HG02852 (cell line): ENCODE data around the gene USP49.

Experiments used
- ATAC-seq: cut with Tn5 transposase; IDR thresholded peaks from one replicate; pipeline ENCODE4 v1.9.1; 2021; ENCODE audit warnings: mild to moderate bottlenecking, moderate library complexity; ENCODE audit not compliant: unreplicated experiment

The USP49 gene

DNA sequence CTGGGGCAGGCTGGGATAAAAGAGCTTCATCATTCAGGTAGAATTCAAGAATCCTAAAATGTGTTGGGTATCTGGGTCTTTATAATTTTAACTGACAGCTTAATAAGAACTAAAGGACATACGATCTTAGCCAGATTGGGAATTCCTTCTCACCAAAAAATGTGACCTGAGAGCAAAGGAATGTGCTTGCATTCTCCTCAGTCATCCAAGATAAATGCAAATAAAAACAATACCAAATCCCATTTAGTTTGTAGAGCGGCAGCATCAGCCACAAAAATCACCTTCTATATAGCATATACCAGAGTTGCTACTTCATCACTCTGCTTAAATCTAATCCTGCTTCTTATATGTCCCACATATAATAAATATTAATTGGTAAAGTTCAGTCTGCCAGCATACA, 16.9 kb downstream of the USP49 start:
- no peak for ATAC-seq

DNA sequence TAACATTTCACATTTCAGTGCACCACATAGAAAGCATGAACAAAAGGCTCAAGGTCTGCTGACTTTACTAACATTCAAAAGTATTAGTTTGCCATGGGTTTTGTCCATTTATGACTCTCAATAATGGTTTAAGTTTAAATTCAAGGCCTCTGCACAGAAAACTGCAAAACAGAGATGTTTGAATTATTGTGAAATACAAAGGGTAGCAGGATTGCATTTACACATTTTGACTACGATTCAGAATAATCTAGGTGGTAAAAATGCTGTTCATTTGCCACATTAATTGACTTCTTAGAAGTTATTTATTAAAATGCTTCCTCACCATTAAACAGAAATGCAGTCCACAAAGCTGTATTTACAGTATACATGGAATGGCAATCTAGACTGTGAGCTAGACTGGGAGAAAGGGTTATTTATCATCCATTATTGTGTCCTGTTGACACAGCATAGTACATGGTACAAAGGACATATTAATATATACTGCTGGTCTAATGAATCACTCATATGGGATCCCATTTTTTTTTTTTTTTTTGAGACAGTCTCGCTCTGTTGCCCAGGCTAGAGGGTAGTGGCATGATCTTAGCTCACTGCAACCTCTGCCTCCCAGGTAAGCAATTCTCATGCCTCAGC, 18.0 kb downstream of the USP49 start:
- no peak for ATAC-seq

DNA sequence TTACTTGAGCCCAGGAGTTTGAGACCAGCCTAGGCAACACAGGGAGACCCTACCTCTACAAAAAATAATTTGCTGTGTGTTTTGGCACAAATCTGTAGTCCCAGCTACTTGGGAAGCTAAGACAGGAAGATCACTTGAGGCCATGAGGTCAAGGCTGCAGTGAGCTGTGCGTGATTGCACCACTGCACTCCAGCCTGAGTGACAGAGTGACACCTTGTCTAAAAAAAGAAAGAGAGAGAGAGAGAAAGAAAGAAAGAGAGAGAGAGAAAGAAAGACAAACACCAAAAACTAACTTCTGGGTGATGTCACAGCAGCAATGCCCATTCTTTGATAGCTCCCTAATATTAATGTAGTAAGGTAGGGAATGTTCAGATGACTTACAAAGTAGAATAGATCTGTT, 20.4 kb downstream of the USP49 start:
- ATAC-seq = no peak

DNA sequence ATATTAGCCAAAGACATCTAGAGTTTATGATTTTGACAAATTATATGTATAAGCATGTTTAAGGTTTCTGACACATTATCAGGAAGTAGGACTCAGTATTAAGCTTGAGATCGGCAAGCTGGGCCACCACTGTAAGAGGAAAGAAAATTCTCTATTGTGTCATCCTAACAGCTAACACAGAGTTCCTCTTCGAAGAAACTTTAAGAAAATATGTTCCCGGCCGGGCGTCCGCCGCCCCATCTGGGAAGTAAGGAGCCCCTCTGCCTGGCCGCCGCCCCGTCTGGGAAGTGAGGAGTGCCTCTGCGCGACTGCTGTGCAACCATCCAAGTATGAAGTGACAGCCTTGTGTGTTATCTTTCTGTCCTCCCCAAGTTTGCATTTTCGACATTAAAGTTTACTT, 23.0 kb downstream of the USP49 start:
- ATAC-seq = no peak

DNA sequence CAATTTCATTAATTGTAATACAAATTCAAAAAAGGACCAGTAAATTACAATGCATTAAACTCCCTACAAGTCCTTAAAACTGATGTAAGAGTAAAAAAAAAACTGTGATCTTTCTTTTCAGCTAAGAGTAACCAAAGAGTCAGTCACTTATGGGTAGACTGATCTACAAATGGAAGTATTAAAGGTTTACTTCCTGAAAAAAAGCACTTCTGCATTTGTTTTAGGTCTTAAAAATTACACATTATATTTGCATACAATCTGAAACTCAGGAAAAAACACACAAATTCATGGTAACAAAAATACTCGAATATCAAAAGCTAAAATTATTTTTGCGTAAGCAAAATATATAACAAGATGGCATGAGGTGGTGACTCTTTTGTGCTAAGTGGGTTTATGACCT, 23.5 kb downstream of the USP49 start:
- no peak for ATAC-seq

DNA sequence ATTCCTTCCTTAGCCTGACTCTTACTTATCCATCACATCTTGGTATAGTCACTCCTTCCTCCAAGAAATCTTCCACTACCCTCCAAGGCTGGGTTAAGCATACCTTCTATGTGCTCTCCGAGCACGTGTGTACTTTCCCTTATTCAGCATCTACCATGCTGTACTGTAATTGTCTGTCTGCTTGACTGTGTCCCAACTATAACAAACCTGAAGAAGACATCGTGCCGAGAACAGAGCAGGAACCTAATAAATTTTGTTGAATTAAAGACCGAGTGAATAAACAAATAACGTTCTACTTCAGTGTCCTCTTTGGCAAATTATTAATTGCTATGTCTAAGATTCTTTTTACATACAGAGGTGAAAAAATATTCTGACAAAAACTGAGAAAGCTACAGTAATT, 35.8 kb downstream of the USP49 start:
- no peak for ATAC-seq

DNA sequence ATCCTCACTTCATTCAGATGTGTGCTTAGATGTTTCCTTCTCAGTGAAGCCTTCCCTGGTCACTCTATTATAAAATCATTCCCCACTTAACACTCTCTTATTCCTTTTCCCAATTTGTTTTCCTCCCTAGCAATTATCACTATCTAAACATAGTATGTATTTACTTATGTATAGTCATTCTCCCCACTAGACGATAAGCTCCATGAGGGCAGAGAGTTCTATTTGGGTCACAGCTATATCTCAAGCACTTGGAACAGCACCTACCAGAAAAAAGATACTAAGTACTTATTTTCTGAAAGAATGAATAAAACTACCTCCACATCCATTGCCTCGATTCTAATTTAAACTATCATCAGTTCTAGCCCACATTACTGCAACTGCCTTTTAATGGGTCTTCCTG, 36.5 kb downstream of the USP49 start:
- ATAC-seq = no peak

DNA sequence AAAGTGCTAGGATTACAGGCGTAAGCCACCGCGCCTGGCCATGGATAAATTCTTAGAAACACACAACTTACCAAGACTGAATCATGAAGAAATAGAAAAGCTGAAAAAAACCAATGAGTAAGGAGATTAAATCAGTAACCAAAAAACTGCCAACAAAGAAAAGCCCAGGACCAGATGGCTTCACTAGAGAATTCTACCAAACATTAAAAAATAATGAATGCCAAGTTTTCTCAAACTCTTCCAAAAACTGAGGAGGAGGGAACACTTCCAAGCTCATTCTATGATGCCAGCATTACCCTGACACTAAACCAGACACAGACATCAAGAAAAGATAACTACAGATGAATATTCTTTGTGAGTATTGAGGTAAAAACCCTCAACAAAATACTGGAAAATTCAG, 44.3 kb downstream of the USP49 start:
- ATAC-seq = no peak

DNA sequence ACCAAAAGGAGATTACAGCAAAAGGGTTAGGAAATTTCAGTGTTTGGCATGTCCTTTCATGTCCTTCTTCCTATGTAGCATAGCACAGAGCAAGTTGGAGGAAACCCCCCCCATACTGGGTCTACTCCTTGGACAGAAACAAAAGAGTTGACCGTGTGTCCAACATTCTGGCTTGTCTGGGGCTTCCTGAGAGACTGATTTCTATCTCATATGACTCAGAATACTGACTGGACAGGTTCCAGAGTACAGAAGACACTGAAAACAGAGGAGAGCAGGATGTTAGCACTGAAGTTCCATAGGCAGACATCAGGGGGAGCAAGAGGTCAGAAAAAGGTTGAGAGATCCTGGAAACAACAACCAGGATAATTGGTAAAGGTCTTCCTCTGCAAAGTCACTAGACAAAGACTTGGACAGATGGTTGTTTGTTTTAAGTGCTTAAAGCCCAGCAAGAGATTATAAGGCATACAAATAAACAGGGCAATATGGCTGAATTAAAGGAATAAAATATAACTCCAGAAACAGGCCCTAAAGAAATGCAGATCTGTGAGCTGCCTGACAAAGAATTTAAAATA, 48.4 kb downstream of the USP49 start:
- no peak for ATAC-seq

DNA sequence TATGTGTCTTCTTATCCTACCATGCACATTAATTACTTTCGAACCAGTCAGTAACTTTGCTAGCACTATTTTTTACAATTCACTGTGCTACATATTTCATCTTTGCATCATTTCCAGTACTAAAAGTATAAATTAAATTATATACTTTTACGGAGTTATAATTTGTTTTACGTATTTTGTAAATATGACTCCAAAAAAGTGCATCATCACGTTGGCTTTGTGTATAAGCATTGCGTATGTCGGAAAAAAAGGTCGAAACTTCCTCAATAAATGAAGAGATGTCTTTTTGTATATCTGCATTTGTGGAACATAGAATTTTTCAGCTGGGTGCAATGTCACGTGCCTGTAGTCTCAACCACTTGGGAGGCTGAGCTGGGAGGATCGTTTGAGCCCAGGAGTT, 52.0 kb downstream of the USP49 start:
- ATAC-seq = no peak

DNA sequence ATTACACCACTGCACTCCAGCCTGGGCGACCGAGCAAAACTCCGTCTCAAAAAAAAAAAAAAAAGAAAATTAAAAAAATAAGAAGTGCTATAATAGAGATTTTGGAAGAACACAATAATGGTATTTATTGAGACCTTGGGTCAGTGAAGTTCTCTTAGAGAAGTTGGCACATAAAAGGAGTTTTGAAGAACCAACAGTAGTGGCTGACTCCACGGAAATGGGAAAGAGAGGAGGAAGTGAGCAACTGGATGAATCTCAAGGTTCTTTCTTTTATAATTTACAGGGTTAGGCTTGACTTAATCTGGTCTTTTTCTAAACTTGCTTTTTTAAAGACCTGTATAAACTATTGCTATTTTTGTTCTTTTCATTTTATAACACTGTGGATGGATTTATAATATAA, 54.8 kb downstream of the USP49 start:
- no peak for ATAC-seq

DNA sequence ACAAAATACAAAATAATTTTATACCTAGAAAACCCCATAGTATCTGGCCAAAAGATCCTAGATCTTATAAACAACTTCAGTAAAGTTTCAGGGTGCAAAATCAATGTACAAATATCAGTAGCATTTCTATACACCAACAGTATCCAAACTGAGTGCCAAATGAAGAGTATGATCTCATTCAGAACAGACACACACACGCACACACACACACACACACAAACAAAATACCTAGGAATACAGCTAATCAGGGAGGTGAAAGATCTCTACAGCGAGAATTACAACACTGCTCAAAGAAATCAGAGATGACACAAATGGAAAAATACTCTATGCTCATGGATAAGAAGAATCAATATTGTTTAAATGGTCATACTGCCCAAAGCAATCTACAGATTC, 58.5 kb downstream of the USP49 start:
- ATAC-seq = no peak

DNA sequence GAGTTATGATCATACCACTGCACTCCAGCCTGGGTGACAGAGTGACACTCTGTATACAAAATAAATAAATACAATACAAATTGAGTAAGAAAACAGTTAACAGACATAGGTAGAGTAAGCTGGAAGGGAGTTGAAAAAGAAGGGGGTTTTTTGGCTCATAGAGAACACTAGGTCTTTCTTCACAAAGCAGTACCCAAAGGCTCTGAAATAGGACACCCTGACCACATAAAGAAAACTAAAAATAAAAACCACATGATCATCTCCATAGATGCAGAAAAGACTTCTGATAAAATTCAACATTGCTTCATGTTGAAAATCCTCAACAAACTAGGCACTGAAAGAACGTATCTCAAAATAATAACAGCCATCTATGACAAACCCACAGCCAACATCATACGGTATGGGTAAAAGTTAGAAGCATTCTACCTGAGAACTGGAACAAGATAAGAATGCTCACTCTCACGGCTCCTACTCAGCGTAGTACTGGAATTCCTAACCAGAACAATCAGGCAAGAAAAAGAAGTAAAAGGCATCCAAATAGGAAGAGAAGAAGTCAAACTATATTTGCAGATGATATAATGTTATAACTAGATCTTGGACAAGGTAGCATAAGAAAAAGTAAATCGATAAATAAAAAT, 59.0 kb downstream of the USP49 start:
- no peak for ATAC-seq

DNA sequence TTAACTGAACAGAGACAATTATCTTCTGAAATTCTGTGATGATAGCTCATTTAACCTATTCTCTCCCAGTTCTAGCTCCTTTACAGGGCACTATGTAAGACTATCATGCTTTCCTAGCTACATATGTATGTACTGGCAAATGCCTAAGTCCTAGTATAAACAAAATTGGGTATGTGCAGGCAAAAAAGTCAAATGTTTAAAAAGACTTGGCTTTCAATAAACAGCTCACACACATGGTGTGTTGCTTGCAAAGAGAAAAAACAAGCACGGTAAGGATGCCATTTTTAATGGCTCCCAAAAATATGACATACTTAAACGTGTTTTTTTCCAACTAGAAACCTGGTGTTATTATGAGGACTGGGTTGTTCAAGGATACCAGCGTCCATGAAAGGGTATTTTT, 62.9 kb downstream of the USP49 start:
- ATAC-seq = no peak

DNA sequence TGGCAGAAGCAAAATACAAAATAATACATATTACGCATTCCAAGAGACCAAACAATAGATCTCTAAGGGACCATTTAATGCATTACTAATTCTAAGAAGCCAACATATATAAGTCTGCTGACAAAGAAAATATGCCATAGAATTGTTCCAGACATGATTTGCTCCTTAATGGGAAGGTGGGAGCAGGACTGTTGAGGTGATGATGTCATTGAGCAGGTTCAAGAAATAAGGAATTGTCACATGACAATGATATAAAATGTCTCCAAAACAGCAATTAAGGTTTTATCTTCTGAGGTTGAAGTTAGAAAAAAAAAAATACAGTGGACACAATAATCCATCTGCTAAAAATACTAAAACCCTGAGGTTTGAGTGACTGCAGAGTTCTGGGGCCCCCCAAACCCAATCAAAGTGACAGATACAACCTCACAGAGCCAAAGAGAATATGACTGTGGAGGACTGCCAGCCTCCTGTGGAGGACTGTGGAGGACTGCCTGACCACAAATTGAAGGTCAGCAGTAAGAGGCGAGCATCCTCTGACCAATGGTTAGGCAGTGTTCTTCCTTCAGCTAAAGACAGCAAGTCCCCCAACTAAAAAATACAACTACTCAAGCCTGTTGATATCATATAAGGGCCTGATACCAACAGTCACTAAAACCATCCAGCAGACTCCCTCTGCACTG, 68.7 kb downstream of the USP49 start:
- no peak for ATAC-seq

DNA sequence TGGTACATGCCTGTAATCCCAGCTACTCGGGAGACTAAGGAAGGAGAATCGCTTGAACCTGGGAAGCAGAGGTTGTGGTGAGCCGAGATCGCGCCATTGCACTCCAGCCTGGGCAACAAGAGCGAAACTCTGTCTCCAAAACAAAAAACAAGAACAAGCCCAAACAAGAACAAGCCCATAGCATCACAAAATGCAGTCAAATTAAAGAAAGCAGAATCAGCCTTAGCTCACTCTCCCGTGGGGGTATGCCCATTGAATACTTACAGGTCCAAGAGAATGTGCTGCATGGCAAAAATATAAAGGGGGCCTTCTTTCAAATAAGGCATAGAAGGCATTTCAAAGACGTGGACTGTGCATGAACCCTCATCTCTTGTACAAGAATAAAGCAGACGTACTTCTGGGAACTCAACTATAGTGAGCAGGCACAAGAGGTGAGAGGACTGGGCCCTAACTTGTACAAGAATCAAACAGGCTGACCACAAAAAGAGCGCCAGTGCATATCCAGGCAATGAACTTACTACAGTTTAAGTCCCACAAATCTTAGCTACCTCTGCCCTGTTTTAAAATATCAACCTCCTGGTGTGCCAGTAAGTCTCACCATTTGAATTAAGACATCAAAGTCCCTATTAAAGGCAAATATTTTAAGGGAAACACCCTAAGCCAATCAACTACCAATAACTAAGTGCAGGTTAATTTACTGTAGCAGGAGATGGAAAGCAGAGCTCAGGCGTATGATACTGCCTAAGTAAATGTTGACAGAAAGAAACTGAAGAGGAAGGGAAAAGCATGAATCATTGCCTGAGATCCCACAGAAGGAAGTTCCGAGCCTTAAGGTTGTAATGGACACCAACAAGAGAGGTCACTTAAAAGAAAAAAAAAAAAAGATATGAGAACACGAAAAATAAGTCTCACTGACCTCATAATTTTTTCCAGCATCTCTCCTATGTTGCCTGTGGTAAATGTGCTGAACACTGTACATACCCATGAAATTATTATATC, 70.3 kb downstream of the USP49 start:
- ATAC-seq = no peak

DNA sequence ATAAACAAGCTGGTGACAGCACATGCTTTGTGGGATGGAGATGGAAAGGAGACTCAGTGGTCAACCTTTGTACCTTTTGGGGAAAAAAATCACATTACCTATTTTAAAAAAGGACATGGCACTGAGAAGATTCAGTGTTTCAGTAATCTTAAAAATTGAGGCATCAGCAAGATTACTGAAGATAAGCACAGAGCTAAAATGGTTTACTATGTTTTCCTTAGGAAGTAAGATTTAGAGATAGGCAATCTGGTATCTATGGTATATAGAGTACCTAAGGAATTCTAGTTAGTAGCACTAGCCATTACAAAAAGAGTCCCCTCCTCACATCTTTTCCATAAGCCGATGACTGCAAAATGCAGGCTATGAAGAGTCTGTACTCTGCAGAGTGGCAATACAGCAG, 72.0 kb downstream of the USP49 start:
- ATAC-seq = no peak

DNA sequence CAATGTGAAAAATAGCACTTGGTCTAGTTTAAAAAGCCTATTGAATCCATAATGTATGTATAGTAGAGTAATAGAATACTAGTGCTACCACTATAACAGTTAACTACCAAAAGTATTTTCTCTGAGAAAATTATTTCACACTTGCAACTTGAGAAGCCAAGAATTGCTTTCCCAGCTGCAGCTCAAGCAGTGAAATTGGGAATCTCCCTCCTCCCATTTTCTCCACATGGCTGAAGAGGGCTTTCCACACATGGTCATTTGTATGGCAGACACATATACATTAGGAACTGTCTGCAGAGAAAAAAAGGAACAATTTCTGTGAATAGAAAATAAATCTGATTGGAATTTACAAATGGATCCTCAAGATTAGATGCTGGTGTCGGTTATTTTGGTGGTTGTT, 73.2 kb downstream of the USP49 start:
- ATAC-seq = no peak

DNA sequence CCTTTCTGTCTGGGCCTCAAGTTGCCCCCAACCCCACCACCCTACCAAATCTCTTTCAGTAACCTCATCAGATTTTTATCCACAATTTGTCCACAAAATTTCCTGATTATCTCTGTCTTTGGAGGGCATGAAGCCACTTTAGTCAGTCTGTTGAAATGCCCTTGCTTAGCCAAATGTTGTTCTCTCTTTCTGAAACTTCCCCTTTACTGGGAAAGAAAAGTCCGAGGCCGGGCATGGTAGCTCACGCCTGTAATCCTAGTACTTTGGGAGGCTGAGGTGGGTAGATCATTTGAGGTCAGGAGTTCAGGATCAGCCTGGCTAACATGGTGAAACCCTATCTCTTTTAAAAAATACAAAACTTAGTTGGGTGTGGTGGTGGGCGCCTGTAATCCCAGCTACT, 73.9 kb downstream of the USP49 start:
- ATAC-seq = no peak

DNA sequence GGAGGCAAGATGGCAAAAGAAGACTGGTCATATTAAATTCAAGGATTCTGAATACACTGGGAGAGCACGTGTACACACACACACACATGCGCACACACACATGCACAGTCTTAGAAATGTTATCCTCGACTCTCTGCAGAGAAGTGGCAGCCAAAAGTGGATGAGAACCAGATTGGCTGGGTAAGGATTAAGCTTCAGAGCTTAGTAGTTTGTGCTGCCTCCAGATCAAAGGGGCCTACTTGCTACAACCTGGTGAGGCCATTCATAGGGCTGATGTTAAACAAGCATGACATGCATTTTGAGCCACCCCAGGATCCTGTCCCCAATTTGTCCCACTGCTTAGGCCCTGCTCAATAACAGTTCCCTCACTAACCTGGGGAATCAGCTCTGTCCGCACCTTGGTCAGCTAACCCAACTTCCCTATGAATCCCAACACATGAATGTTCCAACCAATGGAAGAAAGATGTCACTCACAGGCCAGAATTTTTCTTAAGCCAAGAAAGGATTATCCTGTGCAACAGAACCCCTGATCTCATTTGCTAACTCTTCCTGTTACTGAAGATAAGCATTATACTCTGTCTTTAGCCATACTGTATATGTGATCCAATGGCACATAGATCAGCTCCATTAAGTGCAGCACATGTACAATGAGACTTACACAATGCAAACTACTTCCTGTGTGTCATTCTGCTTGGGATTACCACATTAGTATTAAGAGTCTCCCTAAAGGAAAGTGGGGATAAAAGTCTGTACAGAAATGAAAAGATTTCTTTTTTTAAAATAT, 76.7 kb downstream of the USP49 start:
- no peak for ATAC-seq
